Tibial nerve (tissue), 4 donors: ENCODE results near the gene MTX2. TPM values are rescaled to one million over a fixed set of nuclear protein-coding genes. Genes with fewer than 3 reads are reported as not detected.

Experiments used
- DNase-seq, 2 donors: peaks; one replicate each; pipeline ENCODE4 v3.0.0-alpha.2; 2019; ENCODE audit warnings: low spot score in 2 of 2
- H3K27ac ChIP-seq, 4 donors: fragments of 200-600 bp; sonication (generic) in 3 of 4; one replicate each; pipeline ENCODE4 v1.5.1; 2017 to 2019; ENCODE audit warnings: mild to moderate bottlenecking in 1 of 4
- H3K27me3 ChIP-seq, 2 donors: fragments of 200-600 bp; sonication (generic) in 1 of 2; one replicate each; pipeline versions ENCODE4 v1.5.1 to v1.6.0; 2017 to 2019
- H3K36me3 ChIP-seq, 3 donors: fragments of 200-600 bp; sonication (generic); one replicate each; pipeline ENCODE4 v1.5.1; 2018 to 2019
- H3K4me1 ChIP-seq, 4 donors: fragments of 200-600 bp; sonication (generic) in 3 of 4; one replicate each; pipeline ENCODE4 v1.5.1; 2017 to 2019
- H3K4me3 ChIP-seq, 4 donors: fragments of 200-600 bp; sonication (generic) in 3 of 4; one replicate each; pipeline ENCODE4 v1.5.1; 2017 to 2019; ENCODE audit warnings: mild to moderate bottlenecking in 1 of 4, moderate library complexity in 1 of 4
- H3K9me3 ChIP-seq, 4 donors: fragments of 200-600 bp; sonication (generic) in 3 of 4; one replicate each; pipeline ENCODE4 v1.5.1; 2017 to 2019
- EP300 ChIP-seq, 2 donors: sonication (generic); formaldehyde crosslinking; IDR thresholded peaks; one replicate each; pipeline ENCODE4 v1.6.1; 2017; ENCODE audit warnings: antibody characterized with exemption in 2 of 2, mild to moderate bottlenecking in 1 of 2
- POLR2A ChIP-seq, 2 donors: fragments of 450-650 bp; IDR thresholded peaks; one replicate each; pipeline ENCODE4 v1.6.1; 2017; ENCODE audit warnings: antibody characterized with exemption in 2 of 2, mild to moderate bottlenecking in 2 of 2, moderate library complexity in 2 of 2
- WGBS, 2 donors: methylation state at CpG; one replicate each; pipeline ENCODE4 v1.1.5; 2018; 5-methylcytosine and 5-hydroxymethylcytosine counted together
- total RNA-seq, 4 donors: library from RNA; depleted of rRNA; stranded (reverse); fragments of >200 nt; gene quantifications; one replicate each; pipeline ENCODE4 v1.1.0, GENCODE V29; 2016
- TF ChIP-seq, protein P1 (sequence below), 5 experiments: fragments of 200-600 bp in 3 of 5; fragments of 450-650 bp in 2 of 5; sonication (generic) in 3 of 5; IDR thresholded peaks; one replicate each; pipeline ENCODE4 v1.5.1; 2016 to 2019; ENCODE audit warnings: antibody characterized with exemption in 5 of 5, mild to moderate bottlenecking in 3 of 5, moderate library complexity in 2 of 5

The MTX2 gene
- total RNA-seq, 4 donors from 2014 or later, result 18.8 to 22.4 (median 21.9) TPM

DNA sequence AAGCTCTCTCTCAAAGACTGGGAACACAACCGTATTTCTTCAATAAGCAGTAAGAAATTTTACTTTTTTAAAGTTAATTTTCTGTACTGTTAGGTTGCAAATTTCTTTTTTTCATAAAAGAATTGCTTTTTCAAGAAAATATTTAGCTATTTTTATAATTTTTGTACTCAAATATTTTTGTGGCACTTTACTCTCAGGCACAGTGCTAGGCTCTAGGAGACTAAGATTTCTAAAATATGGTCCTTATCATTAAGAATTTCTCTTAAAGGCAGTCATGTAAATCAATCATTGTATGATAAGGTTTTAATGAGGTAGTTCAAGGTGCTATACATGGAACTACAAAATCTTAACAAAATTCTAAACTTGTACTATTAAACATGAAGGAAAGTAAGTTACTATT, 61.4 kb downstream of the MTX2 start:
- Histone ChIP-seq H3K27me3 (no peaks in the 10 kb centered on the region), H3K27ac (no peak overlapping the region), H3K9me3 (no peaks in the 10 kb centered on the region), H3K36me3 (peaks cover 0 to 18% (median 0%) of the 10 kb centered on the region in 3 donors), H3K4me3 (no peak overlapping the region), H3K4me1 (no peaks in the 10 kb centered on the region)
- WGBS, 2 donors, result 95 to 100% methylated on average over 1 of the region's 1 CpG
- no peak for DNase-seq
- TF ChIP-seq, protein P1, sequence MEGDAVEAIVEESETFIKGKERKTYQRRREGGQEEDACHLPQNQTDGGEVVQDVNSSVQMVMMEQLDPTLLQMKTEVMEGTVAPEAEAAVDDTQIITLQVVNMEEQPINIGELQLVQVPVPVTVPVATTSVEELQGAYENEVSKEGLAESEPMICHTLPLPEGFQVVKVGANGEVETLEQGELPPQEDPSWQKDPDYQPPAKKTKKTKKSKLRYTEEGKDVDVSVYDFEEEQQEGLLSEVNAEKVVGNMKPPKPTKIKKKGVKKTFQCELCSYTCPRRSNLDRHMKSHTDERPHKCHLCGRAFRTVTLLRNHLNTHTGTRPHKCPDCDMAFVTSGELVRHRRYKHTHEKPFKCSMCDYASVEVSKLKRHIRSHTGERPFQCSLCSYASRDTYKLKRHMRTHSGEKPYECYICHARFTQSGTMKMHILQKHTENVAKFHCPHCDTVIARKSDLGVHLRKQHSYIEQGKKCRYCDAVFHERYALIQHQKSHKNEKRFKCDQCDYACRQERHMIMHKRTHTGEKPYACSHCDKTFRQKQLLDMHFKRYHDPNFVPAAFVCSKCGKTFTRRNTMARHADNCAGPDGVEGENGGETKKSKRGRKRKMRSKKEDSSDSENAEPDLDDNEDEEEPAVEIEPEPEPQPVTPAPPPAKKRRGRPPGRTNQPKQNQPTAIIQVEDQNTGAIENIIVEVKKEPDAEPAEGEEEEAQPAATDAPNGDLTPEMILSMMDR (IDR thresholded peaks at IDR 0.05), result no peak
- TF ChIP-seq EP300 (IDR thresholded peaks at IDR 0.05) (no peak), POLR2A (IDR thresholded peaks at IDR 0.05) (no peak)

DNA sequence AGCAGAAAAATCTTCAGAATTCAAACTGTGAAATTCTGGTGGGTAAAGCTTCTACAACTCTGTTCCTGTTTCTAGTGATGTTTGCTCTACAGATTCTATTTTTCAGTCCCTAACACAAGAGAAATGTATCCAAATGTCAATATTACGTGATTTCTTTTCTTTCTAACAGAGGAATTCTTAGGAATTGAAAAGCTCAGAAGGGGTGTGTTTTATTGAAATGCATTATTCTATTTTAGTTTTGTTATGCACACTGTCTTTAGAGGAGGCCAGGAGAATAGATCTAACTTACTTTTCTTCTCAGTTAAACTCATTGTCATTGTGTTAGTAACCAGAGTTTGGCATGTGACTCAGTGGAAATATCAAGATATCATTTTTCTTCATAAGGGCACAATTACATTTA, 62.4 kb downstream of the MTX2 start:
- 98 to 100% methylated on average over 1 of the region's 1 CpG for WGBS, 2 donors
- H3K4me1 ChIP-seq, result no peaks in the 10 kb centered on the region
- no peak overlapping the region for H3K4me3 ChIP-seq
- H3K27me3 ChIP-seq, result no peaks in the 10 kb centered on the region
- no peaks in the 10 kb centered on the region for H3K9me3 ChIP-seq
- no peak for DNase-seq
- H3K36me3 ChIP-seq, result peaks cover 0 to 18% (median 0%) of the 10 kb centered on the region in 3 donors
- TF ChIP-seq EP300 (IDR thresholded peaks at IDR 0.05) (no peak), POLR2A (IDR thresholded peaks at IDR 0.05) (no peak)
- TF ChIP-seq, protein P1 (IDR thresholded peaks at IDR 0.05), result no peak
- no peak overlapping the region for H3K27ac ChIP-seq

DNA sequence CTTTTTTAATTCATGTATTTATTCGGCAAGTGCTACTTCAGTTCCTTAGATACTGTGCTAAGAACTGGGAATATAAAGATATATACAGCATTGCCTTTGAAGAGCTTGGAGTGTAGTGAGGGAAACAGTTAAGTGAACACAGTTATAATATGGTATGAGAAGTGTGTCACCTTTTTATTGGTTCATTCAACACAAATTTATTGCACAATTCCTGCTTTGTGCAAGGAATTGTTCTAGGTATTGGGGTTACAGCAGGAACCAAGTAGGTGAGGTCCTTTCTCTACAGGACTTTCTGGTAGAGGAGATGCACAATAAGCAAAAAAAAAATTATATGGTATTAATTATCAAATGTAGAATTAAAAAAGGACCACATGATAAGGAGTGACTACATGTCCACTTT, 65.5 kb downstream of the MTX2 start:
- Histone ChIP-seq H3K27ac (no peak overlapping the region), H3K9me3 (no peaks in the 10 kb centered on the region), H3K4me1 (no peaks in the 10 kb centered on the region), H3K27me3 (no peaks in the 10 kb centered on the region), H3K4me3 (no peak overlapping the region), H3K36me3 (peaks cover 0 to 23% (median 0%) of the 10 kb centered on the region in 3 donors)
- 95 to 98% methylated on average over 1 of the region's 1 CpG for WGBS, 2 donors
- DNase-seq, result no peak
- TF ChIP-seq, protein P1 (IDR thresholded peaks at IDR 0.05), result no peak
- TF ChIP-seq POLR2A (IDR thresholded peaks at IDR 0.05) (no peak), EP300 (IDR thresholded peaks at IDR 0.05) (no peak)

DNA sequence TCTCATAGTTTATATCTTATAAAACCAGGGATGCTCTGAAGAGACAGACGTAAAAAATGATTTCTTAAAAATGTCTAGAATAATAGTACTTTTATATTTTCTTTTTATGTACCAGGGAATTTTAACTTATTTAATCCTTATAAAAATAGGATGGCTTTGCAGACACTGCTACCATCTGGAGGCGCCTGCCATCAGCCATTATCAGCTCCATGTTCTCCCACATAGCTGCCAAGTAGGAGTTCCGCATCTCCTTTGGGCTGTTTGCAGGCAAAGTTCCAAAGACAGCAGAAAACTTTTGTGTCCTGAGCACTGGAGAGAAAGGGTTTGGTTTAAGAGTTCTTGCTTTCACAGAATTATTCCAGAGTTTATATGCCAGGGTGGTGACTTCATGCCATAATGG, 69.2 kb downstream of the MTX2 start:
- no peaks in the 10 kb centered on the region for H3K4me1 ChIP-seq
- H3K9me3 ChIP-seq, result no peaks in the 10 kb centered on the region
- H3K36me3 ChIP-seq, result peaks cover 0 to 27% (median 0%) of the 10 kb centered on the region in 3 donors
- TF ChIP-seq, protein P1 (IDR thresholded peaks at IDR 0.05), result no peak
- TF ChIP-seq EP300 (IDR thresholded peaks at IDR 0.05) (no peak), POLR2A (IDR thresholded peaks at IDR 0.05) (no peak)
- no peak for DNase-seq
- no peak overlapping the region for H3K27ac ChIP-seq
- no peaks in the 10 kb centered on the region for H3K27me3 ChIP-seq
- no peak overlapping the region for H3K4me3 ChIP-seq
- 83 to 85% methylated on average over 3 of the region's 3 CpGs for WGBS, 2 donors

DNA sequence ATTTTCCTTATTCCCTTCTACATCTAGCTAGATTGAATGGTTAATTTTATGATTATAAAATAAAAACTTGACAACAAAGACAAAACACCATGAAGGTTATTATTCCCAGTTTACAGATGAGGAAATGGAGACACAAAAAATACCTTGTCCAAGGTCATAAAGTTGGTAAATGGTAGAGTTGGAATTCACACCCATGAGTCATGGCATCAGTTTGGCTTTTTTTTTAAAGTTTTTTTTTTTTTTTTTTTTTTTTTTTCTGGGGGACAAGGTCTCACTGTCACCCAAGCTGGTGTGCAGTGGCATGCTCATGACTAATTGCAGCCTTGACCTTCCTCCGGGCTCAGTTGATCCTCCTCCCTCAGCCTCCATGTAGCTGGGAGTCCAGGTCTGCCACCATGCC, 70.0 kb downstream of the MTX2 start:
- TF ChIP-seq EP300 (IDR thresholded peaks at IDR 0.05) (no peak), POLR2A (IDR thresholded peaks at IDR 0.05) (no peak)
- TF ChIP-seq, protein P1 (IDR thresholded peaks at IDR 0.05), result no peak
- Histone ChIP-seq H3K9me3 (no peaks in the 10 kb centered on the region), H3K4me1 (no peaks in the 10 kb centered on the region), H3K27me3 (no peaks in the 10 kb centered on the region), H3K36me3 (peaks cover 0 to 20% (median 0%) of the 10 kb centered on the region in 3 donors), H3K4me3 (no peak overlapping the region), H3K27ac (no peak overlapping the region)
- DNase-seq, result no peak
- WGBS, 2 donors, result 100% methylated on average over 1 of the region's 1 CpG
